Esophagus muscularis mucosa (tissue), 3 donors: Measurements from ENCODE around the gene GRIK4.

ENCODE experiments used
- POLR2A ChIP-seq: fragments of 450-650 bp; IDR thresholded peaks from one replicate; pipeline ENCODE4 v1.6.1; 2017; ENCODE audit warnings: antibody characterized with exemption, moderate library complexity, mild to moderate bottlenecking, low read depth
- TF ChIP-seq, protein P1 (sequence below), 3 experiments: fragments of 200-600 bp in 2 of 3; fragments of 450-650 bp in 1 of 3; sonication (generic) in 2 of 3; IDR thresholded peaks; one replicate each; pipeline ENCODE4 v1.5.1; 2017 to 2019; ENCODE audit warnings: antibody characterized with exemption in 3 of 3, mild to moderate bottlenecking in 2 of 3, moderate library complexity in 1 of 3

DNA sequence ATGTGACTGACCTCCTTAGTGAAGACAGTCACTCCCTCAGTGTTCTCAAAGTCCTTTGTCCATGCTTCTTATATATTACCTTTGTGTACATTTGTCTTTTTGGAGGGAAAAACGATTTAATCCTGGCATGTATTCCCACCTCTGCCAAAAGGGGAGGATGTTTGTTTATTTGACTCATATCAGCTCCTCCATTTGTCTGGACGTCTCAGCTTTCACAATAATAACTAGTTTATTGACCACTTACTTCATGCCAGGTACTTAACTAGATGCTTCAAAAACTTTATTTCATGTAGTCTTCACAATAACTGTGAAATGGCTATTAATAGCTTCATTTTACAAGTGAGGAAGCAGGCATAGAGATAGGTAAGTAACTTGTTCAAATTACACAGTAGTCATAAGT, 517.6 kb downstream of the GRIK4 start:
- TF ChIP-seq, protein P1, sequence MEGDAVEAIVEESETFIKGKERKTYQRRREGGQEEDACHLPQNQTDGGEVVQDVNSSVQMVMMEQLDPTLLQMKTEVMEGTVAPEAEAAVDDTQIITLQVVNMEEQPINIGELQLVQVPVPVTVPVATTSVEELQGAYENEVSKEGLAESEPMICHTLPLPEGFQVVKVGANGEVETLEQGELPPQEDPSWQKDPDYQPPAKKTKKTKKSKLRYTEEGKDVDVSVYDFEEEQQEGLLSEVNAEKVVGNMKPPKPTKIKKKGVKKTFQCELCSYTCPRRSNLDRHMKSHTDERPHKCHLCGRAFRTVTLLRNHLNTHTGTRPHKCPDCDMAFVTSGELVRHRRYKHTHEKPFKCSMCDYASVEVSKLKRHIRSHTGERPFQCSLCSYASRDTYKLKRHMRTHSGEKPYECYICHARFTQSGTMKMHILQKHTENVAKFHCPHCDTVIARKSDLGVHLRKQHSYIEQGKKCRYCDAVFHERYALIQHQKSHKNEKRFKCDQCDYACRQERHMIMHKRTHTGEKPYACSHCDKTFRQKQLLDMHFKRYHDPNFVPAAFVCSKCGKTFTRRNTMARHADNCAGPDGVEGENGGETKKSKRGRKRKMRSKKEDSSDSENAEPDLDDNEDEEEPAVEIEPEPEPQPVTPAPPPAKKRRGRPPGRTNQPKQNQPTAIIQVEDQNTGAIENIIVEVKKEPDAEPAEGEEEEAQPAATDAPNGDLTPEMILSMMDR (IDR thresholded peaks at IDR 0.05) = no peak
- no peak for TF ChIP-seq POLR2A
